Esophagus muscularis mucosa (tissue), 4 donors: ENCODE data around the gene PNISR. TPM values are rescaled to one million over a fixed set of nuclear protein-coding genes. Genes with fewer than 3 reads are reported as not detected.

Experiments
- DNase-seq: peaks from one replicate; pipeline ENCODE4 v3.0.0-alpha.2; 2017; ENCODE audit errors: extremely low spot score
- H3K27ac ChIP-seq, 4 donors: fragments of 200-600 bp; sonication (generic); replicated peaks in 1 of 4; 1 replicate in 3 of 4; 2 replicates in 1 of 4; pipeline ENCODE4 v1.5.1; 2016 to 2019; ENCODE audit warnings: mild to moderate bottlenecking in 1 of 4
- H3K27me3 ChIP-seq, 4 donors: fragments of 200-600 bp; sonication (generic); one replicate each; pipeline versions ENCODE4 v1.5.1 to v1.6.0; 2016 to 2019
- H3K36me3 ChIP-seq, 4 donors: fragments of 200-600 bp; sonication (generic); one replicate each; pipeline ENCODE4 v1.5.1; 2016 to 2019
- H3K4me1 ChIP-seq, 4 donors: fragments of 200-600 bp; sonication (generic); one replicate each; pipeline ENCODE4 v1.5.1; 2016 to 2019
- H3K4me3 ChIP-seq, 4 donors: fragments of 200-600 bp; sonication (generic); 1 replicate in 2 of 4; 2 replicates in 2 of 4; pipeline ENCODE4 v1.5.1; 2016 to 2019; ENCODE audit warnings: mild to moderate bottlenecking in 4 of 4, moderate library complexity in 1 of 4
- H3K9me3 ChIP-seq, 4 donors: fragments of 200-600 bp; sonication (generic); 1 replicate in 3 of 4; 2 replicates in 1 of 4; pipeline ENCODE4 v1.5.1; 2016 to 2019
- CTCF ChIP-seq, 3 experiments: fragments of 200-600 bp in 2 of 3; fragments of 450-650 bp in 1 of 3; sonication (generic) in 2 of 3; IDR thresholded peaks; one replicate each; pipeline ENCODE4 v1.5.1; 2017 to 2019; ENCODE audit warnings: antibody characterized with exemption in 3 of 3, mild to moderate bottlenecking in 2 of 3, moderate library complexity in 1 of 3
- EP300 ChIP-seq: sonication (generic); formaldehyde crosslinking; IDR thresholded peaks from one replicate; pipeline ENCODE4 v1.6.1; 2017; ENCODE audit warnings: antibody characterized with exemption
- POLR2A ChIP-seq: fragments of 450-650 bp; IDR thresholded peaks from one replicate; pipeline ENCODE4 v1.6.1; 2017; ENCODE audit warnings: antibody characterized with exemption, moderate library complexity, mild to moderate bottlenecking, low read depth
- POLR2AphosphoS5 ChIP-seq, 2 donors: sonication (generic); formaldehyde crosslinking; IDR thresholded peaks; one replicate each; pipeline ENCODE4 v1.6.1; 2017; ENCODE audit warnings: antibody characterized with exemption in 2 of 2
- WGBS: methylation state at CpG from one replicate; pipeline ENCODE4 v1.1.5; 2018; 5-methylcytosine and 5-hydroxymethylcytosine counted together
- intact Hi-C: fragments of 100-400 bp; cut with DNase I; formaldehyde crosslinking; loops from one replicate; pipeline ENCODE4 v1.15.1; 2023
- total RNA-seq, 4 donors: library from RNA; depleted of rRNA; stranded (reverse); fragments of >200 nt; gene quantifications; one replicate each; pipeline versions ENCODE4 v1.1.0 to v1.2.1, GENCODE V29; 2016

The PNISR gene
- total RNA-seq, 4 donors from 2014 or later: 45.6 to 115 (median 57.4) TPM

GRCh38 chr6:99362678-99363268 is 62.3 kb downstream of the PNISR start:
- Histone ChIP-seq H3K27ac (no peak overlapping the region), H3K4me1 (no peaks in the 10 kb centered on the region), H3K9me3 (no peaks in the 10 kb centered on the region), H3K27me3 (no peaks in the 10 kb centered on the region), H3K4me3 (no peak overlapping the region), H3K36me3 (no peaks in the 10 kb centered on the region)
- intact Hi-C loops: no loop called here
- no peak for DNase-seq
- 95% methylated on average over 1 of the region's 1 CpG for WGBS
- TF ChIP-seq POLR2AphosphoS5 (IDR thresholded peaks at IDR 0.05) (no peak), CTCF (IDR thresholded peaks at IDR 0.05) (no peak), EP300 (no peak), POLR2A (no peak)

- Histone ChIP-seq H3K27me3 (peaks cover 0 to 10% (median 0%) of the 10 kb centered on the region in 4 donors), H3K27ac (no peak overlapping the region), H3K36me3 (no peaks in the 10 kb centered on the region), H3K9me3 (no peaks in the 10 kb centered on the region), H3K4me3 (no peak overlapping the region), H3K4me1 (no peaks in the 10 kb centered on the region)
- intact Hi-C loops: no loop called here
- no peak for DNase-seq
- 66% methylated on average over 1 of the region's 1 CpG for WGBS
- TF ChIP-seq EP300 (no peak), CTCF (IDR thresholded peaks at IDR 0.05) (no peak), POLR2AphosphoS5 (IDR thresholded peaks at IDR 0.05) (no peak), POLR2A (no peak)
Observed at GRCh38 chr6:99359800-99360199, 65.3 kb downstream of the PNISR start.

GRCh38 chr6:99356641-99357040 is 68.5 kb downstream of the PNISR start:
- no peak overlapping the region for H3K4me3 ChIP-seq
- TF ChIP-seq CTCF (IDR thresholded peaks at IDR 0.05) (no peak), POLR2AphosphoS5 (IDR thresholded peaks at IDR 0.05) (no peak), POLR2A (no peak), EP300 (no peak)
- peaks cover 0 to 10% (median 0%) of the 10 kb centered on the region in 4 donors for H3K27me3 ChIP-seq
- H3K36me3 ChIP-seq: no peaks in the 10 kb centered on the region
- intact Hi-C loops: no loop called here
- 82% methylated on average over 1 of the region's 1 CpG for WGBS
- no peak for DNase-seq
- no peaks in the 10 kb centered on the region for H3K4me1 ChIP-seq
- H3K9me3 ChIP-seq: no peaks in the 10 kb centered on the region
- H3K27ac ChIP-seq: no peak overlapping the region

- no peak for DNase-seq
- H3K27me3 ChIP-seq: peaks cover 0 to 10% (median 0%) of the 10 kb centered on the region in 4 donors
- no peaks in the 10 kb centered on the region for H3K36me3 ChIP-seq
- 82% methylated on average over 4 of the region's 4 CpGs for WGBS
- peaks cover 6 to 13% (median 9%) of the 10 kb centered on the region in 4 donors for H3K4me1 ChIP-seq
- intact Hi-C loops: no loop called here
- TF ChIP-seq EP300 (no peak), CTCF (IDR thresholded peaks at IDR 0.05) (no peak), POLR2A (no peak)
- H3K27ac ChIP-seq: no peak overlapping the region
- H3K4me3 ChIP-seq: no peak overlapping the region
- no peaks in the 10 kb centered on the region for H3K9me3 ChIP-seq
Observed at GRCh38 chr6:99354983-99355382, 70.1 kb downstream of the PNISR start.

GRCh38 chr6:99353126-99353525 is 72.0 kb downstream of the PNISR start:
- DNase-seq: no peak
- H3K4me1 ChIP-seq: peaks cover 12 to 28% (median 18%) of the 10 kb centered on the region in 4 donors
- intact Hi-C loops: no loop called here
- H3K9me3 ChIP-seq: no peaks in the 10 kb centered on the region
- 84% methylated on average over 9 of the region's 9 CpGs for WGBS
- H3K36me3 ChIP-seq: no peaks in the 10 kb centered on the region
- TF ChIP-seq POLR2A (no peak), POLR2AphosphoS5 (IDR thresholded peaks at IDR 0.05) (no peak), CTCF (IDR thresholded peaks at IDR 0.05) (no peak), EP300 (no peak)
- peaks cover 0 to 10% (median 0%) of the 10 kb centered on the region in 4 donors for H3K27me3 ChIP-seq
- no peak overlapping the region for H3K4me3 ChIP-seq
- no peak overlapping the region for H3K27ac ChIP-seq
